Measurements from ENCODE around the gene TAF8.

TAF8 gene

DNA sequence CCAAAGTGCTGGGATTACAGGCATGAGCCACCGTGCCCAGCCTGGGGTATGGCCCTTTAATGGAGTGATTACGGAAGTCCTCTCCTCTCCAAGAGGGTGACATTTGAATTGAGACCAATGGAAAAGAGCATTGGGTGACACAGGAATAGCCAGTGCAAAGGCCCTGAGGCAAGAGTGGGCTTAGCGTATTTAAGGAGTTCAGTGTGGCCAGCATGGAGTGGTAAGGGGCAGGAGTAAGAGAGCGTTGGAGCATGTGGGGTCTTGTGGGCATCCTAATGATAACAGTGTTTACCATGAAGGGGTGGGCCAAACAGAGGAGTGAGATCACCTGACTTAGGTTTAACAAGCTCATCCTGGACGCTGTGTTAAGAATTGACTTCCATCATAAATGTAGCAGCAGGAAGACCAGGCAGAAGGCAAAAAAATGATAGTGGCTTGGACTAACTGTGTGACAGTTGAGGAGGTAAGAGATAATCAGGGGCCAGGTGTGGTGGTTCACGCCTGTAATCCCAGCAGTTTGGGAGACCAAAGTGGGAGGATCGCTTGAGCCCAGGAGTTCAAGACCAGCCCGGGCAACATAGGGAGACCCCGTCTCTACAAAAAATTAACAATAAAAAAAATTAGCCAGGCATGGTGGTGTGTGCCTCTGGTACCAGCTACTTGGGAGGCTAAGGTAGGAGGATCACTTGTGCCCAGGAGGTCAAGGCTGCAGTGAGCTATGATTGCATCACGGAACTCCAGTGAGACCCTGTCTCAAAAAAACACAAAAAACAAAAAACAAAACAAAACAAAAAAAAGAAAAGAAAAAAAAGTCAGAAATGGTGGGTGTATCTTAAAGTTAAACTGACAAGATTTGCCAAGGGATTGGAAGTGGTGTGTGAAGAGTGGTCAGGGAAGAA, 40.7 kb downstream of the TAF8 start:
- H3K4me3 ChIP-seq (ENCODE audit: control insufficient read depth, low read depth, low read length): no peak overlapping the region
- no peak for DNase-seq (ENCODE audit: low read depth)
- TF ChIP-seq, protein P1, sequence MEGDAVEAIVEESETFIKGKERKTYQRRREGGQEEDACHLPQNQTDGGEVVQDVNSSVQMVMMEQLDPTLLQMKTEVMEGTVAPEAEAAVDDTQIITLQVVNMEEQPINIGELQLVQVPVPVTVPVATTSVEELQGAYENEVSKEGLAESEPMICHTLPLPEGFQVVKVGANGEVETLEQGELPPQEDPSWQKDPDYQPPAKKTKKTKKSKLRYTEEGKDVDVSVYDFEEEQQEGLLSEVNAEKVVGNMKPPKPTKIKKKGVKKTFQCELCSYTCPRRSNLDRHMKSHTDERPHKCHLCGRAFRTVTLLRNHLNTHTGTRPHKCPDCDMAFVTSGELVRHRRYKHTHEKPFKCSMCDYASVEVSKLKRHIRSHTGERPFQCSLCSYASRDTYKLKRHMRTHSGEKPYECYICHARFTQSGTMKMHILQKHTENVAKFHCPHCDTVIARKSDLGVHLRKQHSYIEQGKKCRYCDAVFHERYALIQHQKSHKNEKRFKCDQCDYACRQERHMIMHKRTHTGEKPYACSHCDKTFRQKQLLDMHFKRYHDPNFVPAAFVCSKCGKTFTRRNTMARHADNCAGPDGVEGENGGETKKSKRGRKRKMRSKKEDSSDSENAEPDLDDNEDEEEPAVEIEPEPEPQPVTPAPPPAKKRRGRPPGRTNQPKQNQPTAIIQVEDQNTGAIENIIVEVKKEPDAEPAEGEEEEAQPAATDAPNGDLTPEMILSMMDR (conservative IDR thresholded peaks at IDR 0.05; ENCODE audit: control insufficient read depth, insufficient read depth, low read depth, low read length): no peak

DNA sequence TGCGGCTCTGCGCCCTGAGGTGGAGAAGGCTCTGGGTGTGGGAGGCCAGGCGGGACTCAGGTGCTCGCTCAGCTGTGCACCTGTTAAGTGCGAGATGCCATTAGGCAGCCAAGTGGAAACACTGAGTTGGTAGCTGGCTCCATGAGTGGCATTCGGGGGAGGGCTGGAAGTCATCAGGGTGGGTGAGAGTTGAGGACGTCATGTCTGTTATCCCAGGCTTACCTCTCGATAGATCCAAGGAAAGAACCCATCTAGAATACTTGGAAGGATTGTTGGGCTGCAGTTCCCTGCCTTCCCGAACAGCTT, 41.3 kb downstream of the TAF8 start:
- H3K4me3 ChIP-seq (ENCODE audit: control insufficient read depth, low read depth, low read length): no peak overlapping the region
- no peak for DNase-seq (ENCODE audit: low read depth)
- TF ChIP-seq, protein P1 (conservative IDR thresholded peaks at IDR 0.05; ENCODE audit: control insufficient read depth, insufficient read depth, low read depth, low read length): no peak

DNA sequence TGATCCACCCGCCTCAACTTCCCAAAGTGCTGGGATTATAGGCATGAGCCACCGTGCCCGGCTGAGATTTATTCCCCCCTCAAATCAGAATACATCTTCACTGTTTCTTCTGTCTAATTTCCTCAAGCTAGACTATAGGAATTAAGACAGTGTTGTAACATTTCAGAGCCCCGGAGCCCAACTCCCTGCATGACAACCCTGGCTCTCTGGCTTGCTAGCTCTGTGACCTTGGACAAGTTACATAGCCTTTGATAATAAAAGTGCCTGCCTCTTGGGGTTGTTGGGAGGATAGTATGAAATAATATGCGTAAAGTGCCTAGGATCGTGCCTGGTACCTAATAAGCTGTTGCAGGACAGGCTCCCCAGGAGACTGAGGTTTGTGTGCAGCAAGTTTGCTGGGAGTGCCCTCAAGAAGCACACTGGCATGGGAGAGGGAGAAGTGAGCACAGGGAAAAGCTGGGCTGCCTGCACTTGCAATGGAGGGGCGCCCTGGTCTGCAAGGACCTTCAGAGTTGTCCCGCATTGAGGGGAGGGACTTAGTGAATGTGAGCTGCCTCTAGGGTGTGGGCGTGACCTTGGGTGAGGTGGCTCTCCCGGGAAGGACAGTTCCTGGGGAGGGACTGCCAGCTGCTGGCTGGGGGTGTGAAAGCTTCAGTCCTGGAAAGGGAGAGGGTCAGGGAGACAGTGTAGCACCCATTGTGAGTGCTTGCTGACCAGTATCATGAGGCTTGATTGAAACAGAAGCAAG, 43.4 kb downstream of the TAF8 start:
- no peak for DNase-seq (ENCODE audit: low read depth)
- no peak overlapping the region for H3K4me3 ChIP-seq (ENCODE audit: control insufficient read depth, low read depth, low read length)
- TF ChIP-seq, protein P1 (conservative IDR thresholded peaks at IDR 0.05; ENCODE audit: control insufficient read depth, insufficient read depth, low read depth, low read length): no peak

DNA sequence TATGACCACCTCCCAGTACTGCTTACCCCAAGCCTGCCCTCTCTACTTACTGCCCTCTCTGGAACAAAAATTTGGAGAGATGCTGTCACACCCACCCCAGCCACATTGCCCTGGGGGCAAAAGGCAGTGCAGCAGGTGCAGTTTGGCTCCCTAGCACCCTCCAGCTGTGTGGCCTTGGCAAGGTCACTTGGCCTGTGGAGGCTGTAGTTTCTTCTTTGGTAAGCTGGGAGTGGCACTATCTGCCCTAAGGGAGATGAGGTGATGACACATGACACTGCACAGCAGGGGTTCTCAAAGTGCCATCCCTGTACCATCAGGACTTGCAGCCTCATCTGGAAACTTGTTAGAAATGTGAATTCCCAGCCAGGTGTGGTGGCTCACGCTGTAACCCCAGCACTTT, 44.8 kb downstream of the TAF8 start:
- TF ChIP-seq, protein P1 (conservative IDR thresholded peaks at IDR 0.05; ENCODE audit: control insufficient read depth, insufficient read depth, low read depth, low read length): no peak
- DNase-seq (ENCODE audit: low read depth): no peak
- no peak overlapping the region for H3K4me3 ChIP-seq (ENCODE audit: control insufficient read depth, low read depth, low read length)

DNA sequence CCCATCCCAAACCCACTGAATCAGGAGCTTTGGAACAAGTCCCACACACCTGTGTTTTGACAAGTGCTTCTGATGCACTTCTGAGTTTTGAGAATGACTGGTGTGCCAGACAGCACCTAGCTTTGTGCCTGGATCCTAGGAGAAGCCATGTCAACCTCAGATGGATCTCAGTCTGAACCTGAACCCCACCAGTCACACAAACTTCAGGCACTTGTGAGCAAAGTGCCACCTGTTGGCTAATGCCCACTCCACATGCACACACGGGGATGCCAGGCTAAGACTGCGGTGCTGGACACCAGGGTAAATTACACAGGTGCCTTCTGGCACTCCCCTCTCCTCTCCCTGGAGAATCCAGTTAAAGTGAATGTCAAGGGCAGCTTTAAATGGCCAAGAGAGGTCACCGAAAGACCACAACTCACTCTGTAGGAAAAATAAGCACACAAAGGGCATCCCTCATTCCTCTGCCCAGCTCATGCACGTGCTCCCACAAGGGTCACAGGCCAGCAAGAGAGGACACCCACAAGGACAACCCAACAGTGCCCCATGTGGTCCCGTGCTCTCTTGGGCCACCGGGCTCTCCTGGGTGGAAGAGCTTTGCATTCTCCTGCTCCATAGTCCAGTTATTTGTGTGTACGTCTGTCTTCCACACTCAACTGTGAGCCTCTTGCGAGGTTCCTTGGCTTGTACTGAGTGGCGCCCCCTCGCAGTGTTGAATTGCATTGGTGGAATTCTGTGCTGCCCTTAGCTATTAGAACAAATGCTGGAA, 45.6 kb downstream of the TAF8 start:
- TF ChIP-seq, protein P1 (conservative IDR thresholded peaks at IDR 0.05; ENCODE audit: control insufficient read depth, insufficient read depth, low read depth, low read length): no peak
- no peak overlapping the region for H3K4me3 ChIP-seq (ENCODE audit: control insufficient read depth, low read depth, low read length)
- DNase-seq (ENCODE audit: low read depth): no peak

DNA sequence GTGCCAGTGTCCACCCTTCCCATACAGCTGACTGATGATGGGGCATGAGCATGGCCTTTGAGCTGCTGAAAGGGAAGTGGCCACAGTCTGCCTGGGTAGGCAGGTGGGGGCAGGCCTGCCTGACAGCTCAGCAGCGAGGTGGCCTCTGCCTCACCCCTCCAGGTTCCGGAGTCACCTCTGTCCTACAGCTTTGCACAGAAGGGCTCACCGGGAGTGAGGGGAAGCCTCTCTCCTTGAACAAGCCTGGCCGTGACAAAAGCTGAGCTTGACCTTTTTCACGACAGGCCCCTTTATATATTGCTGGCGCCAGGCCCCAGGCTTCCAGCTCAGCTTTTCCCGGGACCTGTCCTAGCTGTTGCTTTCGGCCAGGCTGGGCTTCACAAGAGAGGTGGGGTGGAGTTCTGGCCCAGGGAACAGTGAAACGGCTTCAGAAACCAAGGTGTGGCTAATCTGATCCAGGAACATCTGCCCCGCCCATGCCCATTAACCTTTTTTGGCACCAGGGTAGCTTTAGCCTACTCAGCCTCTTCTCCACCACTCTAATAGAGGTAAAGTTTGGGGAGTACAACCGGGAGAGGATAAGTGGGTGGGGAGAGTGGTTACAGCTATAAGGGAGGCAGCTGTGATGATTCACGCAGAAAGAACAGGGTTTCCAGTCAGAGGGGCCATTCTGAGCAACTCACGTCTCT, 49.2 kb downstream of the TAF8 start:
- H3K4me3 ChIP-seq (ENCODE audit: control insufficient read depth, low read depth, low read length): no peak overlapping the region
- TF ChIP-seq, protein P1 (conservative IDR thresholded peaks at IDR 0.05; ENCODE audit: control insufficient read depth, insufficient read depth, low read depth, low read length): no peak
- peak; percentile 85 for DNase-seq (ENCODE audit: low read depth)
